Stimulated activated CD4-positive, alpha-beta T cell treated with anti-CD3 and anti-CD28 coated beads, Interleukin-1b, Interleukin-23, amount 100 ng/mL, for 24 hours (primary cell): ENCODE measurements around the gene MESP2.

Experiments used
- DNase-seq, 4 experiments: peaks; one replicate each; pipeline ENCODE4 v3.0.0-alpha.2; 2020; ENCODE audit warnings: low read depth in 4 of 4, low spot score in 1 of 4

Gene MESP2

GRCh38 chr15:89754361-89755154 is 21.6 kb upstream of the MESP2 start:
- DNase-seq = no peak

- no peak for DNase-seq
Observed at GRCh38 chr15:89755701-89756100, 20.4 kb upstream of the MESP2 start.

- no peak for DNase-seq
Observed at GRCh38 chr15:89756897-89757296, 19.2 kb upstream of the MESP2 start.

GRCh38 chr15:89758283-89758682 is 17.8 kb upstream of the MESP2 start:
- DNase-seq = no peak

GRCh38 chr15:89758981-89759380 is 17.2 kb upstream of the MESP2 start:
- DNase-seq = no peak

- DNase-seq = no peak
Observed at GRCh38 chr15:89759835-89760234, 16.3 kb upstream of the MESP2 start.

GRCh38 chr15:89760303-89761008 is 15.7 kb upstream of the MESP2 start:
- peak; percentile 34 to 53 (median 49) for DNase-seq

- no peak for DNase-seq
Observed at GRCh38 chr15:89761009-89761831, 14.9 kb upstream of the MESP2 start.

GRCh38 chr15:89761929-89762328 is 14.2 kb upstream of the MESP2 start:
- no peak for DNase-seq

- no peak for DNase-seq
Observed at GRCh38 chr15:89765694-89766093, 10.4 kb upstream of the MESP2 start.

- no peak for DNase-seq
Observed at GRCh38 chr15:89766357-89767311, 9.5 kb upstream of the MESP2 start.

- no peak for DNase-seq
Observed at GRCh38 chr15:89767411-89767915, 8.7 kb upstream of the MESP2 start.

- DNase-seq = no peak
Observed at GRCh38 chr15:89768071-89768500, 8.0 kb upstream of the MESP2 start.

GRCh38 chr15:89769366-89769765 is 6.8 kb upstream of the MESP2 start:
- no peak for DNase-seq

GRCh38 chr15:89770041-89770440 is 6.1 kb upstream of the MESP2 start:
- DNase-seq = no peak

GRCh38 chr15:89772932-89773583 is 3.1 kb upstream of the MESP2 start:
- no peak for DNase-seq

GRCh38 chr15:89774492-89774891 is 1.6 kb upstream of the MESP2 start:
- DNase-seq = no peak

- no peak for DNase-seq
Observed at GRCh38 chr15:89775815-89776214, 317 bp upstream of the MESP2 start.

- no peak for DNase-seq
Observed at GRCh38 chr15:89777073-89777751, 1.1 kb downstream of the MESP2 start.
